Measurements from ENCODE around the gene POC5. TPM values are rescaled to one million over a fixed set of nuclear protein-coding genes. Genes with fewer than 3 reads are reported as not detected.

The POC5 gene
- total and polyA plus RNA-seq, 8 donors = 10.7 to 24.7 (median 19.0) TPM

GRCh38 chr5:75716715-75717081 lies 539 bp downstream of the POC5 start:
- intact Hi-C loops (cut with DNase I) = no loop called here
- no peak for TF ChIP-seq CTCF (IDR thresholded peaks at IDR 0.05)
- ATAC-seq (peak; percentile 3), DNase-seq (peak in 1 of 4 donors; percentile 77)
- Histone ChIP-seq H3K27ac (peak overlapping the region; percentile 89 to 97), H3K27me3 (no peaks in the 10 kb centered on the region), H3K36me3 (no peaks in the 10 kb centered on the region), H3K9me3 (no peaks in the 10 kb centered on the region), H3K4me3 (peak overlapping the region; percentile 66 to 84), H3K4me1 (peaks cover 4 to 12% of the 10 kb centered on the region in 2 donors)

GRCh38 chr5:75712091-75712490 lies 5.1 kb downstream of the POC5 start:
- no peak overlapping the region for H3K4me3 ChIP-seq
- H3K4me1 ChIP-seq = peaks cover 4 to 21% of the 10 kb centered on the region in 2 donors
- DNase-seq = no peak
- no peaks in the 10 kb centered on the region for H3K27me3 ChIP-seq
- intact Hi-C loops (cut with DNase I) = no loop called here
- no peak for ATAC-seq
- no peak for TF ChIP-seq CTCF (IDR thresholded peaks at IDR 0.05)
- peaks cover 0 to 4% of the 10 kb centered on the region in 2 donors for H3K36me3 ChIP-seq
- H3K9me3 ChIP-seq = no peaks in the 10 kb centered on the region
- H3K27ac ChIP-seq = no peak overlapping the region

- intact Hi-C loops (cut with DNase I) = no loop called here
- H3K36me3 ChIP-seq = peaks cover 0 to 9% of the 10 kb centered on the region in 2 donors
- DNase-seq (no peak), ATAC-seq (no peak)
- no peak for TF ChIP-seq CTCF (IDR thresholded peaks at IDR 0.05)
- no peak overlapping the region for H3K4me3 ChIP-seq
- H3K27ac ChIP-seq = no peak overlapping the region
- H3K4me1 ChIP-seq = peaks cover 4 to 15% of the 10 kb centered on the region in 2 donors
- no peaks in the 10 kb centered on the region for H3K9me3 ChIP-seq
- H3K27me3 ChIP-seq = no peaks in the 10 kb centered on the region
Measured at GRCh38 chr5:75711151-75711550, 6.1 kb downstream of the POC5 start.

- no peaks in the 10 kb centered on the region for H3K9me3 ChIP-seq
- intact Hi-C loops (cut with DNase I) = no loop called here
- H3K36me3 ChIP-seq = peaks cover 0 to 9% of the 10 kb centered on the region in 2 donors
- H3K27me3 ChIP-seq = no peaks in the 10 kb centered on the region
- no peak for TF ChIP-seq CTCF (IDR thresholded peaks at IDR 0.05)
- peaks cover 0 to 10% of the 10 kb centered on the region in 2 donors for H3K4me1 ChIP-seq
- H3K4me3 ChIP-seq = no peak overlapping the region
- peak; percentile 54 for ATAC-seq
- no peak for DNase-seq
- H3K27ac ChIP-seq = no peak overlapping the region
Measured at GRCh38 chr5:75710637-75711036, 6.6 kb downstream of the POC5 start.

- H3K36me3 ChIP-seq = peaks cover 0 to 30% of the 10 kb centered on the region in 2 donors
- no peaks in the 10 kb centered on the region for H3K27me3 ChIP-seq
- peaks cover 0 to 9% of the 10 kb centered on the region in 2 donors for H3K4me1 ChIP-seq
- no peak overlapping the region for H3K27ac ChIP-seq
- ATAC-seq (peak; percentile 86), DNase-seq (no peak)
- H3K9me3 ChIP-seq = no peaks in the 10 kb centered on the region
- H3K4me3 ChIP-seq = no peak overlapping the region
- intact Hi-C loops (cut with DNase I) = no loop called here
- no peak for TF ChIP-seq CTCF (IDR thresholded peaks at IDR 0.05)
Measured at GRCh38 chr5:75707911-75708509, 9.2 kb downstream of the POC5 start.

Data from left lung (tissue), 10 donors.